Spleen (tissue), 11 donors: Measurements from ENCODE around the gene HLA-DMB. TPM values are rescaled to one million over a fixed set of nuclear protein-coding genes. Genes with fewer than 3 reads are reported as not detected.

Source experiments
- DNase-seq: peaks from one replicate; pipeline ENCODE4 v3.0.0-alpha.2; 2020
- H3K27ac ChIP-seq, 8 donors: fragments of 200-600 bp; sonication (generic) in 7 of 8; 1 replicate in 4 of 8; 2 replicates in 4 of 8; pipeline versions ENCODE4 v1.5.0 to v1.8.0; 2016 to 2021; ENCODE audit warnings: inconsistent platforms in 4 of 8, mild to moderate bottlenecking in 4 of 8, moderate library complexity in 1 of 8
- H3K27me3 ChIP-seq, 7 donors: fragments of 200-600 bp; sonication (generic) in 6 of 7; replicated peaks in 1 of 7; 1 replicate in 4 of 7; 2 replicates in 3 of 7; pipeline versions ENCODE4 v1.5.0 to v1.8.0; 2016 to 2021; ENCODE audit warnings: inconsistent platforms in 3 of 7, mild to moderate bottlenecking in 1 of 7
- H3K36me3 ChIP-seq, 6 donors: fragments of 200-600 bp; sonication (generic) in 5 of 6; 1 replicate in 4 of 6; 2 replicates in 2 of 6; pipeline versions ENCODE4 v1.5.0 to v1.8.0; 2016 to 2021; ENCODE audit warnings: inconsistent platforms in 2 of 6
- H3K4me1 ChIP-seq, 6 donors: fragments of 200-600 bp; sonication (generic) in 5 of 6; 1 replicate in 3 of 6; 2 replicates in 3 of 6; pipeline versions ENCODE4 v1.5.0 to v1.8.0; 2016 to 2021; ENCODE audit warnings: inconsistent platforms in 3 of 6
- H3K4me3 ChIP-seq, 8 donors: fragments of 200-600 bp; sonication (generic) in 7 of 8; 1 replicate in 4 of 8; 2 replicates in 4 of 8; pipeline versions ENCODE4 v1.5.0 to v1.8.0; 2016 to 2021; ENCODE audit warnings: inconsistent platforms in 4 of 8, mild to moderate bottlenecking in 4 of 8, moderate library complexity in 2 of 8
- H3K9me3 ChIP-seq, 8 donors: fragments of 200-600 bp; sonication (generic) in 7 of 8; 1 replicate in 4 of 8; 2 replicates in 4 of 8; pipeline versions ENCODE4 v1.5.0 to v1.8.0; 2016 to 2021; ENCODE audit warnings: inconsistent platforms in 4 of 8
- CTCF ChIP-seq, 11 experiments: fragments of 200-600 bp in 7 of 11; fragments of 450-650 bp in 4 of 11; sonication (generic) in 4 of 11; IDR thresholded peaks in 8 of 11; conservative IDR thresholded peaks in 3 of 11; 1 replicate in 7 of 11; 2 replicates in 4 of 11; pipeline versions ENCODE4 v1.4.0 to v1.8.0; 2016 to 2021; ENCODE audit warnings: antibody characterized with exemption in 11 of 11, inconsistent platforms in 4 of 11, mild to moderate bottlenecking in 1 of 11
- POLR2A ChIP-seq, 3 donors: fragments of 450-650 bp; IDR thresholded peaks; one replicate each; pipeline ENCODE4 v1.5.1; 2017; ENCODE audit warnings: antibody characterized with exemption in 3 of 3, mild to moderate bottlenecking in 1 of 3
- POLR2AphosphoS5 ChIP-seq, 3 donors: sonication (generic); formaldehyde crosslinking; IDR thresholded peaks; one replicate each; pipeline ENCODE4 v1.5.1; 2017; ENCODE audit warnings: antibody characterized with exemption in 3 of 3
- WGBS, 5 donors: extraction: QIAGEN DNeasy Blood & Tissue Kit in 3 of 5; methylation state at CpG; one replicate each; pipeline versions ENCODE4 v1.1.5 to v1.1.7; 2013 to 2018; 5-methylcytosine and 5-hydroxymethylcytosine counted together
- intact Hi-C: fragments of 100-400 bp; cut with DNase I; formaldehyde crosslinking; loops from one replicate; pipeline ENCODE4 v1.15.0; 2023; ENCODE audit warnings: low total_unique reads
- polyA plus RNA-seq, 3 donors: library from polyadenylated mRNA; stranded (reverse); fragments of 200-250 nt; gene quantifications; one replicate each; pipeline ENCODE4 v1.2.1, GENCODE V29; 2013
- total RNA-seq, 7 donors: library from RNA; depleted of rRNA in 3 of 7; stranded (reverse); fragments of >200 nt in 3 of 7; fragmentation: NEBNext Ultra II Directional in 4 of 7; extraction: Animal tissue kit (Norgen Biotek cat#: 25700) in 4 of 7; gene quantifications; one replicate each; pipeline versions ENCODE4 v1.1.0 to v1.2.1, GENCODE V29; 2016 to 2021
- donor health status: healthy with polysubstance abuse.
- donor health status: DM: no; HTN: no; CAD: no; lungs with moderate emphysema.
- donor health status: DM: no; HTN: no; CAD: no.
- donor health status: Bipolar disorder and iron deficiency.
- donor health status: healthy.
- donor health status: DM: no; HTN: no; CAD: no.
- donor health status: DM: yes; HTN: yes; CAD: no.

HLA-DMB gene
- total and polyA plus RNA-seq, 10 donors, result 124 to 226 (median 155) TPM

- no peak for DNase-seq
- Histone ChIP-seq H3K9me3 (no peaks in the 10 kb centered on the region), H3K27me3 (no peaks in the 10 kb centered on the region), H3K36me3 (peaks cover 23 to 100% (median 81%) of the 10 kb centered on the region in 6 donors), H3K4me1 (peaks cover 40 to 96% (median 67%) of the 10 kb centered on the region in 6 donors), H3K27ac (peak overlapping the region in 5 of 8 donors; percentile 2 to 49 (median 19)), H3K4me3 (peak overlapping the region in 1 of 8 donors; percentile 98)
- 63 to 82% (median 73%) methylated on average over 7 of the region's 7 CpGs for WGBS, 5 donors
- TF ChIP-seq POLR2AphosphoS5 (IDR thresholded peaks at IDR 0.05) (no peak), POLR2A (IDR thresholded peaks at IDR 0.05) (no peak), CTCF (IDR thresholded peaks at IDR 0.05 in 8 of 11, conservative IDR thresholded peaks at IDR 0.05 in 3 of 11) (no peak)
- intact Hi-C loops, result no loop called here
Measured at GRCh38 chr6:32977953-32978324, 37.1 kb upstream of the HLA-DMB start.

GRCh38 chr6:32977272-32977952, 36.6 kb upstream of the HLA-DMB start:
- WGBS, 5 donors, result 69 to 81% (median 74%) methylated on average over 10 of the region's 10 CpGs
- no peak for DNase-seq
- intact Hi-C loops, result no loop called here
- Histone ChIP-seq H3K4me3 (peak overlapping the region in 1 of 8 donors; percentile 98), H3K27me3 (no peaks in the 10 kb centered on the region), H3K27ac (peak overlapping the region in 5 of 8 donors; percentile 2 to 49 (median 19)), H3K36me3 (peaks cover 23 to 100% (median 84%) of the 10 kb centered on the region in 6 donors), H3K9me3 (no peaks in the 10 kb centered on the region), H3K4me1 (peaks cover 40 to 91% (median 66%) of the 10 kb centered on the region in 6 donors)
- TF ChIP-seq CTCF (IDR thresholded peaks at IDR 0.05 in 8 of 11, conservative IDR thresholded peaks at IDR 0.05 in 3 of 11) (no peak), POLR2AphosphoS5 (IDR thresholded peaks at IDR 0.05) (peak in 2 of 3 donors; percentile 30 to 55), POLR2A (IDR thresholded peaks at IDR 0.05) (no peak)

- H3K4me3 ChIP-seq, result peak overlapping the region in 3 of 8 donors; percentile 3 to 99 (median 98)
- H3K9me3 ChIP-seq, result no peaks in the 10 kb centered on the region
- intact Hi-C loops, result no loop called here
- peaks cover 23 to 94% (median 78%) of the 10 kb centered on the region in 6 donors for H3K36me3 ChIP-seq
- peak overlapping the region in 3 of 8 donors; percentile 3 to 31 (median 19) for H3K27ac ChIP-seq
- WGBS, 5 donors, result 86 to 92% (median 89%) methylated on average over 7 of the region's 7 CpGs
- H3K27me3 ChIP-seq, result no peaks in the 10 kb centered on the region
- peaks cover 40 to 82% (median 66%) of the 10 kb centered on the region in 6 donors for H3K4me1 ChIP-seq
- no peak for DNase-seq
- TF ChIP-seq POLR2AphosphoS5 (IDR thresholded peaks at IDR 0.05), result peak in 2 of 3 donors; percentile 3 to 47
- TF ChIP-seq POLR2A (IDR thresholded peaks at IDR 0.05), result no peak
- TF ChIP-seq CTCF (IDR thresholded peaks at IDR 0.05 in 8 of 11, conservative IDR thresholded peaks at IDR 0.05 in 3 of 11), result no peak
Measured at GRCh38 chr6:32976334-32977069, 35.7 kb upstream of the HLA-DMB start.

GRCh38 chr6:32975886-32976285, 35.1 kb upstream of the HLA-DMB start:
- no peaks in the 10 kb centered on the region for H3K9me3 ChIP-seq
- H3K36me3 ChIP-seq, result peaks cover 23 to 88% (median 71%) of the 10 kb centered on the region in 6 donors
- no peak for DNase-seq
- peaks cover 40 to 75% (median 62%) of the 10 kb centered on the region in 6 donors for H3K4me1 ChIP-seq
- H3K27me3 ChIP-seq, result no peaks in the 10 kb centered on the region
- H3K27ac ChIP-seq, result peak overlapping the region in 2 of 8 donors; percentile 7 to 31
- H3K4me3 ChIP-seq, result peak overlapping the region in 3 of 8 donors; percentile 3 to 99 (median 98)
- no peak for TF ChIP-seq POLR2A (IDR thresholded peaks at IDR 0.05)
- no peak for TF ChIP-seq CTCF (IDR thresholded peaks at IDR 0.05 in 8 of 11, conservative IDR thresholded peaks at IDR 0.05 in 3 of 11)
- no peak for TF ChIP-seq POLR2AphosphoS5 (IDR thresholded peaks at IDR 0.05)
- intact Hi-C loops, result no loop called here
- WGBS, 5 donors, result 61 to 77% (median 67%) methylated on average over 2 of the region's 2 CpGs
